ENCODE measurements around the gene NDUFS6.

GRCh38 chr5:1767524-1768282 is 33.5 kb upstream of the NDUFS6 start:
- no peak for TF ChIP-seq CTCF (IDR thresholded peaks at IDR 0.05; ENCODE audit: insufficient read depth, low read depth, low read length)
- no peak for TF ChIP-seq EZH2 (IDR thresholded peaks at IDR 0.05; ENCODE audit: insufficient read depth, low read length)

All from astrocyte (in vitro differentiated cells and primary cell).